Spleen (tissue), 11 donors: ENCODE data around the gene TRIOBP. TPM values are rescaled to one million over a fixed set of nuclear protein-coding genes. Genes with fewer than 3 reads are reported as not detected.
"Not testable (repeated sequence)": the region's sequence is repeated elsewhere in the genome, so short reads cannot be mapped to it uniquely, and the experiment has no call there.

Experiments
- DNase-seq: peaks from one replicate; pipeline ENCODE4 v3.0.0-alpha.2; 2020
- H3K27ac ChIP-seq, 8 donors: fragments of 200-600 bp; sonication (generic) in 7 of 8; 1 replicate in 4 of 8; 2 replicates in 4 of 8; pipeline versions ENCODE4 v1.5.0 to v1.8.0; 2016 to 2021; ENCODE audit warnings: inconsistent platforms in 4 of 8, mild to moderate bottlenecking in 4 of 8, moderate library complexity in 1 of 8
- H3K27me3 ChIP-seq, 7 donors: fragments of 200-600 bp; sonication (generic) in 6 of 7; replicated peaks in 1 of 7; 1 replicate in 4 of 7; 2 replicates in 3 of 7; pipeline versions ENCODE4 v1.5.0 to v1.8.0; 2016 to 2021; ENCODE audit warnings: inconsistent platforms in 3 of 7, mild to moderate bottlenecking in 1 of 7
- H3K36me3 ChIP-seq, 6 donors: fragments of 200-600 bp; sonication (generic) in 5 of 6; 1 replicate in 4 of 6; 2 replicates in 2 of 6; pipeline versions ENCODE4 v1.5.0 to v1.8.0; 2016 to 2021; ENCODE audit warnings: inconsistent platforms in 2 of 6
- H3K4me1 ChIP-seq, 6 donors: fragments of 200-600 bp; sonication (generic) in 5 of 6; 1 replicate in 3 of 6; 2 replicates in 3 of 6; pipeline versions ENCODE4 v1.5.0 to v1.8.0; 2016 to 2021; ENCODE audit warnings: inconsistent platforms in 3 of 6
- H3K4me3 ChIP-seq, 8 donors: fragments of 200-600 bp; sonication (generic) in 7 of 8; 1 replicate in 4 of 8; 2 replicates in 4 of 8; pipeline versions ENCODE4 v1.5.0 to v1.8.0; 2016 to 2021; ENCODE audit warnings: inconsistent platforms in 4 of 8, mild to moderate bottlenecking in 4 of 8, moderate library complexity in 2 of 8
- H3K9me3 ChIP-seq, 8 donors: fragments of 200-600 bp; sonication (generic) in 7 of 8; 1 replicate in 4 of 8; 2 replicates in 4 of 8; pipeline versions ENCODE4 v1.5.0 to v1.8.0; 2016 to 2021; ENCODE audit warnings: inconsistent platforms in 4 of 8
- CTCF ChIP-seq, 11 experiments: fragments of 200-600 bp in 7 of 11; fragments of 450-650 bp in 4 of 11; sonication (generic) in 4 of 11; IDR thresholded peaks in 8 of 11; conservative IDR thresholded peaks in 3 of 11; 1 replicate in 7 of 11; 2 replicates in 4 of 11; pipeline versions ENCODE4 v1.4.0 to v1.8.0; 2016 to 2021; ENCODE audit warnings: antibody characterized with exemption in 11 of 11, inconsistent platforms in 4 of 11, mild to moderate bottlenecking in 1 of 11
- POLR2A ChIP-seq, 3 donors: fragments of 450-650 bp; IDR thresholded peaks; one replicate each; pipeline ENCODE4 v1.5.1; 2017; ENCODE audit warnings: antibody characterized with exemption in 3 of 3, mild to moderate bottlenecking in 1 of 3
- POLR2AphosphoS5 ChIP-seq, 3 donors: sonication (generic); formaldehyde crosslinking; IDR thresholded peaks; one replicate each; pipeline ENCODE4 v1.5.1; 2017; ENCODE audit warnings: antibody characterized with exemption in 3 of 3
- WGBS, 5 donors: extraction: QIAGEN DNeasy Blood & Tissue Kit in 3 of 5; methylation state at CpG; one replicate each; pipeline versions ENCODE4 v1.1.5 to v1.1.7; 2013 to 2018; 5-methylcytosine and 5-hydroxymethylcytosine counted together
- intact Hi-C: fragments of 100-400 bp; cut with DNase I; formaldehyde crosslinking; loops from one replicate; pipeline ENCODE4 v1.15.0; 2023; ENCODE audit warnings: low total_unique reads
- polyA plus RNA-seq, 3 donors: library from polyadenylated mRNA; stranded (reverse); fragments of 200-250 nt; gene quantifications; one replicate each; pipeline ENCODE4 v1.2.1, GENCODE V29; 2013
- total RNA-seq, 7 donors: library from RNA; depleted of rRNA in 3 of 7; stranded (reverse); fragments of >200 nt in 3 of 7; fragmentation: NEBNext Ultra II Directional in 4 of 7; extraction: Animal tissue kit (Norgen Biotek cat#: 25700) in 4 of 7; gene quantifications; one replicate each; pipeline versions ENCODE4 v1.1.0 to v1.2.1, GENCODE V29; 2016 to 2021
- donor health status: healthy with polysubstance abuse.
- donor health status: DM: no; HTN: no; CAD: no; lungs with moderate emphysema.
- donor health status: DM: no; HTN: no; CAD: no.
- donor health status: Bipolar disorder and iron deficiency.
- donor health status: healthy.
- donor health status: DM: no; HTN: no; CAD: no.
- donor health status: DM: yes; HTN: yes; CAD: no.

TRIOBP gene
- total and polyA plus RNA-seq, 10 donors: 24.6 to 151 (median 103) TPM

GRCh38 chr22:37711490-37711889 lies 14.6 kb downstream of the TRIOBP start:
- H3K9me3 ChIP-seq: no peaks in the 10 kb centered on the region
- H3K36me3 ChIP-seq: peaks cover 0 to 20% (median 0%) of the 10 kb centered on the region in 6 donors
- intact Hi-C loops: no loop called here
- TF ChIP-seq POLR2A (IDR thresholded peaks at IDR 0.05): no peak
- no peak for TF ChIP-seq POLR2AphosphoS5 (IDR thresholded peaks at IDR 0.05)
- H3K4me3 ChIP-seq: no peak overlapping the region
- no peak overlapping the region for H3K27ac ChIP-seq
- H3K4me1 ChIP-seq: peaks cover 0 to 16% (median 10%) of the 10 kb centered on the region in 6 donors
- no peak for DNase-seq
- H3K27me3 ChIP-seq: no peaks in the 10 kb centered on the region
- WGBS, 5 donors: 88 to 91% (median 90%) methylated on average over 10 of the region's 10 CpGs

GRCh38 chr22:37713761-37714160 lies 16.9 kb downstream of the TRIOBP start:
- WGBS, 5 donors: 65 to 81% (median 77%) methylated on average over 7 of the region's 7 CpGs
- no peak for DNase-seq
- Histone ChIP-seq H3K27me3 (no peaks in the 10 kb centered on the region), H3K27ac (no peak overlapping the region), H3K4me3 (no peak overlapping the region), H3K36me3 (peaks cover 0 to 33% (median 0%) of the 10 kb centered on the region in 6 donors), H3K9me3 (no peaks in the 10 kb centered on the region), H3K4me1 (peaks cover 0 to 9% (median 4%) of the 10 kb centered on the region in 6 donors)
- no peak for TF ChIP-seq POLR2A (IDR thresholded peaks at IDR 0.05)
- TF ChIP-seq POLR2AphosphoS5 (IDR thresholded peaks at IDR 0.05): no peak
- no peak for TF ChIP-seq CTCF (IDR thresholded peaks at IDR 0.05 in 8 of 11, conservative IDR thresholded peaks at IDR 0.05 in 3 of 11)
- intact Hi-C loops: no loop called here

GRCh38 chr22:37714634-37715033 lies 17.8 kb downstream of the TRIOBP start:
- no peaks in the 10 kb centered on the region for H3K9me3 ChIP-seq
- WGBS, 5 donors: 86 to 89% (median 89%) methylated on average over 2 of the region's 2 CpGs
- no peaks in the 10 kb centered on the region for H3K27me3 ChIP-seq
- TF ChIP-seq CTCF (IDR thresholded peaks at IDR 0.05 in 8 of 11, conservative IDR thresholded peaks at IDR 0.05 in 3 of 11) (no peak), POLR2A (IDR thresholded peaks at IDR 0.05) (no peak), POLR2AphosphoS5 (IDR thresholded peaks at IDR 0.05) (no peak)
- H3K4me1 ChIP-seq: peaks cover 0 to under 1% (median 0%) of the 10 kb centered on the region in 6 donors
- H3K27ac ChIP-seq: no peak overlapping the region
- H3K4me3 ChIP-seq: no peak overlapping the region
- DNase-seq: no peak
- intact Hi-C loops: no loop called here
- peaks cover 0 to 33% (median 0%) of the 10 kb centered on the region in 6 donors for H3K36me3 ChIP-seq

GRCh38 chr22:37715760-37716159 lies 18.9 kb downstream of the TRIOBP start:
- Histone ChIP-seq H3K9me3 (no peaks in the 10 kb centered on the region), H3K4me1 (no peaks in the 10 kb centered on the region), H3K4me3 (no peak overlapping the region), H3K27me3 (no peaks in the 10 kb centered on the region), H3K27ac (no peak overlapping the region), H3K36me3 (peaks cover 0 to 33% (median 0%) of the 10 kb centered on the region in 6 donors)
- WGBS, 5 donors: 93 to 98% (median 97%) methylated on average over 7 of the region's 7 CpGs
- no peak for DNase-seq
- no peak for TF ChIP-seq POLR2A (IDR thresholded peaks at IDR 0.05)
- no peak for TF ChIP-seq CTCF (IDR thresholded peaks at IDR 0.05 in 8 of 11, conservative IDR thresholded peaks at IDR 0.05 in 3 of 11)
- no peak for TF ChIP-seq POLR2AphosphoS5 (IDR thresholded peaks at IDR 0.05)
- intact Hi-C loops: no loop called here

- Histone ChIP-seq H3K27ac (no peak overlapping the region), H3K9me3 (no peaks in the 10 kb centered on the region), H3K27me3 (no peaks in the 10 kb centered on the region), H3K4me1 (no peaks in the 10 kb centered on the region), H3K4me3 (no peak overlapping the region), H3K36me3 (peaks cover 0 to 33% (median 0%) of the 10 kb centered on the region in 6 donors)
- no peak for DNase-seq
- no peak for TF ChIP-seq CTCF (IDR thresholded peaks at IDR 0.05 in 8 of 11, conservative IDR thresholded peaks at IDR 0.05 in 3 of 11)
- no peak for TF ChIP-seq POLR2A (IDR thresholded peaks at IDR 0.05)
- no peak for TF ChIP-seq POLR2AphosphoS5 (IDR thresholded peaks at IDR 0.05)
- WGBS, 5 donors: 93 to 96% (median 95%) methylated on average over 9 of the region's 9 CpGs
- intact Hi-C loops: no loop called here
Observed at GRCh38 chr22:37716708-37717107, 19.9 kb downstream of the TRIOBP start.

GRCh38 chr22:37717235-37717634 lies 20.4 kb downstream of the TRIOBP start:
- H3K27ac ChIP-seq, H3K27me3 ChIP-seq, intact Hi-C loops, H3K4me1 ChIP-seq, DNase-seq, H3K4me3 ChIP-seq, H3K9me3 ChIP-seq: not testable (repeated sequence)
- 93 to 96% (median 94%) methylated on average over 7 of the region's 7 CpGs for WGBS, 5 donors
- H3K36me3 ChIP-seq: peaks cover 0 to 33% (median 0%) of the 10 kb centered on the region in 6 donors

- 89 to 97% (median 95%) methylated on average over 14 to 38 of the region's 38 CpGs for WGBS, 5 donors
- H3K27me3 ChIP-seq, DNase-seq, H3K9me3 ChIP-seq, H3K4me3 ChIP-seq, H3K4me1 ChIP-seq, H3K27ac ChIP-seq, intact Hi-C loops: not testable (repeated sequence)
- H3K36me3 ChIP-seq: peaks cover 0 to 33% (median 0%) of the 10 kb centered on the region in 6 donors
Observed at GRCh38 chr22:37717746-37718305, 21.0 kb downstream of the TRIOBP start.
